ENCODE data around the gene RAB31. TPM values are rescaled to one million over a fixed set of nuclear protein-coding genes. Genes with fewer than 3 reads are reported as not detected.

Gene RAB31, protein sequence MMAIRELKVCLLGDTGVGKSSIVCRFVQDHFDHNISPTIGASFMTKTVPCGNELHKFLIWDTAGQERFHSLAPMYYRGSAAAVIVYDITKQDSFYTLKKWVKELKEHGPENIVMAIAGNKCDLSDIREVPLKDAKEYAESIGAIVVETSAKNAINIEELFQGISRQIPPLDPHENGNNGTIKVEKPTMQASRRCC
- total RNA-seq = 26.0 TPM

DNA sequence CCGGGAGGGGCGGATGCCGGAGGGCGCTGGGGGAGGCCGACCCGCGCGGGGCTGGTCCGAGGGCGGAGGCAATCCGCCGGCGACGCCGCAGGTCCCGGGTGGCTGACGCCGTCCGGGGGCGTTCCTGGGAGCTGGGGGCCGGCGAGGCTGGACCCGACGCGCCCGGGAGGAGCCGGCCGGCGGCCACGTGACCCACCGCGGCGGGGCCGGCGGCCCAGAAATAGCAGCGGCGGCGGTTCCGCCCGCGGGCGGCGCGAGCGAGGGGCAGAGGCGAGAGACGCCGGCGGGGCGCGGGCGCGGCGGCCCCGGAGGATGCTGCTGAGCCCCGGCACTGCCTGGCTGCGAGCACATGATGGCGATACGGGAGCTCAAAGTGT lies at the start of gene RAB31:
RAB31 (plus strand) TSS at position 245 of the 377 bp plus-strand sequence; CDS start at position 350, 105 bp downstream.
- peaks cover 59% of the 10 kb centered on the region for H3K4me1 ChIP-seq
- no peak for DNase-seq (ENCODE audit: extremely low spot score in 2 of 2)
- TF ChIP-seq POLR2A (IDR thresholded peaks at IDR 0.05) (peak; percentile 23 to 88), CTCF (IDR thresholded peaks at IDR 0.05) (no peak), POLR2AphosphoS5 (IDR thresholded peaks at IDR 0.05; ENCODE audit: insufficient read depth in 1 of 2, low read depth in 1 of 2) (no peak)
- peak within 1 kb of the TSS; percentile 96 for H3K27ac ChIP-seq
- no peaks in the 10 kb centered on the region for H3K36me3 ChIP-seq
- no peaks in the 10 kb centered on the region for H3K27me3 ChIP-seq
- no peaks in the 10 kb centered on the region for H3K9me3 ChIP-seq
- intact Hi-C loops (cut with DNase I) = no loop called here
- H3K4me3 ChIP-seq = peak within 1 kb of the TSS; percentile 89 to 95

GRCh38 chr18:9659499-9660375 lies 48.4 kb upstream of the RAB31 start:
- peak; percentile 58 to 62 for DNase-seq (ENCODE audit: extremely low spot score in 2 of 2)
- Histone ChIP-seq H3K27me3 (no peaks in the 10 kb centered on the region), H3K4me1 (no peaks in the 10 kb centered on the region), H3K27ac (no peak overlapping the region), H3K9me3 (no peaks in the 10 kb centered on the region), H3K36me3 (no peaks in the 10 kb centered on the region), H3K4me3 (no peak overlapping the region)
- intact Hi-C loops (cut with DNase I) = no loop called here
- TF ChIP-seq CTCF (IDR thresholded peaks at IDR 0.05) = no peak
- no peak for TF ChIP-seq POLR2A (IDR thresholded peaks at IDR 0.05)
- TF ChIP-seq POLR2AphosphoS5 (IDR thresholded peaks at IDR 0.05; ENCODE audit: insufficient read depth in 1 of 2, low read depth in 1 of 2) = no peak

DNA sequence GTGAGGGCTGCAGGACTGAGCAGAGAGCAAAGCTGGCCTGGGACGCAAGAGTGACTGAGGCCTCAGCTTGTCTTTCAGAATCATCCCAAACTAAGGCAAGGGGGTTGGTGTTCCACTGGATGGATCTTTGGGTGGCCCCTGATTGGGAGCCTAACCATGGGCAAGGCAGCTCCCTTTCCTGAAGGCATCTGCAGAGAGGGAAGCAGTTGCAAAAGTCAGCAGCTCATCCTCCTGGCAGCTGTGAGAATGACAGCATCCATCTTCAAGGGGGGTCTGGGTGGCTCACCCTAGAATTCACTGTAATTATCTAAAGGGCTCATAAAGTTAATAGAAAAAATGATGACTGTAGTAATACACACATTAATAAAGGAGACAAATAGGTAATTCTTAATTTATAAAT lies 46.5 kb upstream of the RAB31 start:
- no peak for TF ChIP-seq POLR2AphosphoS5 (IDR thresholded peaks at IDR 0.05; ENCODE audit: insufficient read depth in 1 of 2, low read depth in 1 of 2)
- TF ChIP-seq CTCF (IDR thresholded peaks at IDR 0.05) = no peak
- no peak for TF ChIP-seq POLR2A (IDR thresholded peaks at IDR 0.05)
- H3K4me3 ChIP-seq = no peak overlapping the region
- H3K27ac ChIP-seq = no peak overlapping the region
- intact Hi-C loops (cut with DNase I) = no loop called here
- H3K9me3 ChIP-seq = no peaks in the 10 kb centered on the region
- peak in 1 of 2 donors; percentile 40 for DNase-seq (ENCODE audit: extremely low spot score in 2 of 2)
- H3K4me1 ChIP-seq = no peaks in the 10 kb centered on the region
- H3K36me3 ChIP-seq = no peaks in the 10 kb centered on the region
- no peaks in the 10 kb centered on the region for H3K27me3 ChIP-seq

- Histone ChIP-seq H3K36me3 (no peaks in the 10 kb centered on the region), H3K27me3 (no peaks in the 10 kb centered on the region), H3K4me3 (no peak overlapping the region), H3K9me3 (no peaks in the 10 kb centered on the region), H3K4me1 (no peaks in the 10 kb centered on the region), H3K27ac (no peak overlapping the region)
- TF ChIP-seq POLR2A (IDR thresholded peaks at IDR 0.05) (no peak), POLR2AphosphoS5 (IDR thresholded peaks at IDR 0.05; ENCODE audit: insufficient read depth in 1 of 2, low read depth in 1 of 2) (no peak), CTCF (IDR thresholded peaks at IDR 0.05) (no peak)
- intact Hi-C loops (cut with DNase I) = no loop called here
- peak in 1 of 2 donors; percentile 84 for DNase-seq (ENCODE audit: extremely low spot score in 2 of 2)
Measured at GRCh38 chr18:9663377-9663776, 44.7 kb upstream of the RAB31 start.

DNA sequence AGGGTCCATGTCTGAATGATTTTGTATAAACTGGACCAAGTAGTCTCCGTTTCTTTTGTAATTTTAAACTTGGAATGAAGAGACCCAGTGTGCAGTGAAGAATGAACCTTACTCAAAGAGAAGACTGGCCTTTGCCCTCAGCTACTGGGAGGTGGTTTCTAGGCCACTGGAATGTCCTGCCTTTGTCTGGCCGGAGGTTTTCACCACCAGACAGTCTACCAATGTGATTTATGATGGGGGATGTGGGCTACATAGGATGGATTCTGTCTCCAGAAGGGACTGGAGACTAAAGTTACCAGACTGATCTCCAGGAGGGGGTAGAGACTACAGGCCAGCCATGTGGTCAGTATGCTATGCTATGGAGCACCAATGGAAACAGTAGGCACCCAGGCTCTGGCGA lies 42.8 kb upstream of the RAB31 start:
- Histone ChIP-seq H3K9me3 (no peaks in the 10 kb centered on the region), H3K27me3 (no peaks in the 10 kb centered on the region), H3K36me3 (no peaks in the 10 kb centered on the region), H3K4me3 (no peak overlapping the region), H3K4me1 (no peaks in the 10 kb centered on the region), H3K27ac (no peak overlapping the region)
- no peak for DNase-seq (ENCODE audit: extremely low spot score in 2 of 2)
- intact Hi-C loops (cut with DNase I) = no loop called here
- no peak for TF ChIP-seq POLR2A (IDR thresholded peaks at IDR 0.05)
- TF ChIP-seq POLR2AphosphoS5 (IDR thresholded peaks at IDR 0.05; ENCODE audit: insufficient read depth in 1 of 2, low read depth in 1 of 2) = no peak
- no peak for TF ChIP-seq CTCF (IDR thresholded peaks at IDR 0.05)
